NCI-H526 (cell line): Measurements from ENCODE around the gene BCL11A.
A peak's percentile ranks its signal among the peaks of the same experiment; 100 is the strongest.

ENCODE experiments used
- DNase-seq, 2 experiments: peaks; one replicate each; lab custom pipeline; 2025; lab: John Stamatoyannopoulos, UW

BCL11A gene

GRCh38 chr2:60553495-60554073, at the start of gene BCL11A:
Gene BCL11A, minus strand, starts transcription at chr2:60553654. Its CDS starts 384 bp downstream, at chr2:60553270.
- DNase-seq: peak; percentile 77 to 88

DNA sequence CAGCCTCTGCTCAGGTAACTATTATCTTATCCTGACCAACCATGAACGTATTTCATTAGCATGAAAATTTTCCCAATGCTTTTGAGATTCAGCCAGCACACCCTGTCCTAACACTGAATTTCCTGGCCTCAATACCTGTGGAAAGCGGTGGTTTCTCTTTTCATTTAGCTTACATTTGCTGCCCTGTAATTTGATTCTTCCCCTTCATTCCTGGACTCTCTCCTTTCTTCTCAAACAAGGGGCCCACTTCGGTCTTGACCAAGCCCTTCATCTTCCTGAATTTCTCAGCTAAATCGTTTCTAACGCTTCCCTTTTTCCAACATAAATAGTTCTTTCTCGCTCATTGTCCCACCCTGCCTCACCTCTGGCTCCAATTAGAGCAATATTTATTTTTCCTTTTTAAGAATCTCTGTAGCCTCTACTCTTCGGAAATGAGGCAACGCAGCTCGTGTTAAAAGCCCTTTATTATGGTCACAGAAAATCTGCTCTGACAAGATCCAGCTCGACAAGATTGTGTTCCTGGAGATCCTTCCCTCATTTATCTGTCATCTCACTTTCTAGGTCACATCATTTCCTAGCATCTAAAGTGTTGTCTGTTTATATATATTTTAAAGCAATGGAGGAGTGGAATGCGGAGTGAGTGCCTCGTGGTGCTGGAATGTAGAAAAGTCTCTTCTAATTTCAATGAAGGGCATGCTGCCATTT, 49.5 kb upstream of the BCL11A start:
- no peak for DNase-seq

GRCh38 chr2:60602388-60602787, 48.9 kb upstream of the BCL11A start:
- DNase-seq: no peak

- no peak for DNase-seq
These were observed 44.8 kb upstream of the BCL11A start for GRCh38 chr2:60598271-60598670.

- DNase-seq: no peak
These were observed 43.9 kb upstream of the BCL11A start for GRCh38 chr2:60597346-60597745.

- no peak for DNase-seq
These were observed 43.0 kb upstream of the BCL11A start for GRCh38 chr2:60596411-60596810.

GRCh38 chr2:60595953-60596352, 42.5 kb upstream of the BCL11A start:
- no peak for DNase-seq

DNA sequence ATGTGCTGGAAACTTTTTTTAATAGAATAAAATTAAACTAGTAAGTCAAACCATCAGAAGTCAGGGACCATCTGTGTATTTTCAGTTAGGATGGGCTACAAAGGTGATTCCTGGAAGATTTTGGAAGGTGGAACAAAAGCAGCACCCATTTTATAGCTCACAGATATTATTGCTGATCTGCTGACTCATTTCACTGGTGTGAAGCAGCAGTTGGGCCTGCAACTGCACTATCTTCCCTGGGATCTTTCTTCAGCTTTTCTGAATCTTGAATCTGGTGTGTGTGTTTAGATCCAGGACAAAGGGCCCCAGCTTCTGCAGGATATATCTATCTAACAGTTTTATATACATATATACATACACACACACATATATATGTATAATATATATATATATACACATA, 35.6 kb upstream of the BCL11A start:
- DNase-seq: no peak

DNA sequence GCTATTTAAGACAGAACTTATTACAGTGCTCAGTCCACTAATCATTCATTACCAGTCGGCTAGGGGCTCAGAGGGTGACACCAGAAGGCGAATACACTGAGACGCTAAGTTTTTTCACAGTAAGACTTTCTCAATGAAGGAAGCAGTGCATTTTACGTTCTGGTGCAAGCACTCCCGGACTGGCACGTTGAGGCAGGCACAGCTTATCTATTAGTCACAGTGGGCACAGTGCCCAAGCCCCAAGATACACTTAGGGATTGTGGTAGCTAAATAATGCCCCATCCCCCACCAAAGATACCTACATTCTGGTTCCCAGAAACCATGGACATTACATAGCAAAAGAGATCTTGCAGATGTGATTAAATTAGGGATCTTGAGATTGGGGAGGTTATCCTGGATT, 32.6 kb upstream of the BCL11A start:
- no peak for DNase-seq

GRCh38 chr2:60585276-60585675, 31.8 kb upstream of the BCL11A start:
- no peak for DNase-seq

GRCh38 chr2:60583604-60584003, 30.1 kb upstream of the BCL11A start:
- DNase-seq: no peak

DNA sequence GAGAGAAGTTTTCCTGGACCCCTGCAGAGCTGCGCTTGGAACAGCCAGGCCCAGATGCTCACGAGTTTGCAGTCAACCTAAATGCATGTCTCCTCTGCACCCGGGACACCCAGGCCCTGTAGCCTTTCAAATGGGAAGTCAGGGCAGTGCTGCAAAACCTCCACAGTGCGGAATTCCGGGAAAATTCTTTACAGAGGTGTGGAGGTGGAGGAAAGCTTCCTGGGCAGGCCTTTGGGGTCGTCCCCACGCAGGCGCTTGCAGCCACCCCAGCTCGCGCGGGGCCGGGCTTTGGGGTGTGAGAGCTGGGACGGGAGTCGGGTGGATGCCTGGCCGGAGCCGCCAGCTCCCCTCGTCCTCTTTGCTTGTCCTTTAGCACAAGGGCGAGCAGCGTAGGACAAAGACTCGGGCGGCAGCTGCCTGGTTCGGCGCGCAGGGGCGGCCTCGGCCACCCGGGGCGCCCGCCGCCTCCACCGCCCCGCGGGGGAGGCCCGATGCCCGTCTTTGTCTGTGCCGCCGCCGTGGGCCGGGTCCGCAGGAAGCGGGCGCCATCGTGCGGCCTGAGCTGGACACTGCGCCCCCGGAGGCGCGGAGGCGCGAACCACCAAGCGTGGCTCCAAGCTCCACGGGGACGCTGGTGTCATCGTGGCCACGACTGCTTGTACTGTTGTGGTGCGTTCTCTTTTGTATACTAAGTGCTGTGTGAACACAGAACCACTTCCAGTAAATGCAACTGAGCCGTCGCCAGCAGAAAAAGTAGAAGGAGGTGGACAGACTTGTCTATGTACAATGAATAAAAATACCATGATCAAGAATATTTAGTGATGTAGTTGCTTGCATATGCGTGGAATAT, 28.2 kb upstream of the BCL11A start:
- peak; percentile 18 to 86 for DNase-seq

DNA sequence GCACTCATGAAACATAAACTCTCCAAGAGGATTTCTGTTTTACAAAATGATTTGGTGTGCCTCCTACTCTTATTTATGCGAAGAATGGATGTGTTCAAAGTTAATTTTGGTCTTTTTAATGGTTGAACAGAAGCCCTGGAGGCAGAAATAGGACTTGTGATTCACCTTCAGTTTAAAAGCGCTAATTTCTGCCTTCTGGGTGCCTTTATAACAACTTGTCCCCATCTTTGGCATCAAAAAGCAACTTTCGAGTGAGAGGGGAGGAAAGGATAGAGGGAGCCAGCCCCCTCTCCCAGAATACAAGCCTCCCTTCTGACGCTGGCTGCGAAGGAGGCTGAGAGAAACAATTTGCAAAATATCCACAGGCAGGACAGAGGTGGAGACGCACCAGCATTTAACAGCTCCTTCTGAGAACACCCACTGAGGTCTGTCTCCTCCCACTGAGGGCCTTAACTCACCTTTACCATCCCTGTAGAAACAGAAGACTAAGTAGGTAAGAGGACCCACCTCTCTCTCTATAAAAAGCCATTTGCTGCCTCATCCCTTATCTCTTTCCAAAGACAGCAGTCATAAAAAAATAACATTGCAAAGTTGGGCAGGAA, 24.3 kb upstream of the BCL11A start:
- no peak for DNase-seq

GRCh38 chr2:60573251-60573650, 19.8 kb upstream of the BCL11A start:
- DNase-seq: no peak

DNA sequence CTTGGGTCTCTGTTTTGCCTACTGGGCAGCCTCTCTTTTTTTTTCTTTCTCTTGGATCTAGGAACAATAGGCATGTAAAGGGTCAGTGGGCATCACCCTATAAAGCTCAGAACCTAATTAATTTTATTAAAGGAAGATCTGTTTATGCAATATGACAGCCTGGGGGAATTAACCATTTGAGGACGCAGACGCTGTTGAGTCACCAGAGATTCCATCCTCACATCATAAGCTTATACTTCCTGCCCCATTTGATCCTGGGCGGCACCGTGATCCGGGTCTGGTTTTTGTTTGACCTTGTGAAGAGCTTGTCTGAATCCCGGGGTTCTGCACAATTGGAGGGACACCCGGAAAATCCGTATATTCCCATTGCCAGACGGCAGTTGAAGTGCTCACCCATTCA, 16.8 kb upstream of the BCL11A start:
- DNase-seq: no peak

- no peak for DNase-seq
These were observed 16.2 kb upstream of the BCL11A start for GRCh38 chr2:60569680-60570111.

DNA sequence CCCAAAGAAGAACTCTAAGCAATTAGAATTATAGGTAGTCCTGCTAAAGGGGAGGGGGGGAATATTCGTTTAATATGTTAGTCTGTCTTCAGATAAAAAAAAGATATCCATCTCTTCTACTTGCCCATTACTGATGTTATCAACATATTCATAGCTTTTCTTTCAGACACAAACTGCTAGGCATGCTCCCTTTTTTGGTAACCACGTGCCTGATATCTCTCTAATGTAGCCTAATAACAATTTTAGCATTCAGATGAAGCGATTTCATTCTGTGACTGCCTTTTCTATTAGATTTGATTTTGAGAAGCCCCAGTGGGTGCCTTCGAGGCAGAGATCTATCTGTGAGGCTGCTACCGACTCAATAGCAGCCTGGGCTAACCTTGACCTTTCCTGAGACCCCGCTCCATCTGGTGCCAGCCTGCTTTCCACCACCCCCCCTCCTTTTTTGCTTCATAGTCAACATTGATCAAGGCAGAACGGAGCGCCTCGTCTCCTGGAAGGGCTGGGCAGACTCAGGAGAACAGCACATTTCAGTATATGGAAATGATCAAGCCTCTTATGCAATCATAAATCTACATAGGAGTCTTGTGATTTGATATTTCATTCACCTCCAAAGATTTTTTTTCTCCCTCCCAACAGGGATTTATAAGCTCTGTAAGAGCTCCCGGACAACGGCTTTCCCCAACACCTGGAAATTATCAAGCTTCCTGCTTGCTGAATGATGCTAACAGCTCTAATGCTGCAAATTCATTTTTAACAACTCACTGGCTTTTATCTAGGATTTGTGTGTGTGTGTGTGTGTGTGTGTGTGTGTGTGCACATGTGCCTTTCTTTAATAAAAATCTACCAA, 14.7 kb upstream of the BCL11A start:
- DNase-seq: peak in 1 of 2 experiments; percentile 50

GRCh38 chr2:60567096-60567495, 13.6 kb upstream of the BCL11A start:
- DNase-seq: peak in 1 of 2 experiments; percentile 27

DNA sequence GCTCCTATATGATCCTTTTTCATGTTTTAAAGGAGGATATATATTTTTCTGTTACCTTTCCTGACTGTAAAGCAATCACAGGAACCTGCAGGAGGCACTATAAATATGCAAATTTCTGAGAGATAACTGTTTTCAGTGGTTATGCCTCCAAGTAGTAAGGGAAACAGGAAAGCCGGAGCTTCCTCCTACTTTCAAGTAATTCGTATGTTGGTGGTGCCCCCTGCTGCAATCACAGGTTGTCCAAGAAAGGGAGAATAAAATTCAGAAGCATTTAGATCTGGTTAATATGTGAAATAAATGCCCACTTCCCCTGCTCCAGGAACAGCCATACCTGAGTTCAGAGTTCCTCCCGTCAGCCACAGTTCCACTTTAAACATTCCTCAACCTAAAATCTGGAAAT, 12.0 kb upstream of the BCL11A start:
- DNase-seq: peak; percentile 23 to 67

DNA sequence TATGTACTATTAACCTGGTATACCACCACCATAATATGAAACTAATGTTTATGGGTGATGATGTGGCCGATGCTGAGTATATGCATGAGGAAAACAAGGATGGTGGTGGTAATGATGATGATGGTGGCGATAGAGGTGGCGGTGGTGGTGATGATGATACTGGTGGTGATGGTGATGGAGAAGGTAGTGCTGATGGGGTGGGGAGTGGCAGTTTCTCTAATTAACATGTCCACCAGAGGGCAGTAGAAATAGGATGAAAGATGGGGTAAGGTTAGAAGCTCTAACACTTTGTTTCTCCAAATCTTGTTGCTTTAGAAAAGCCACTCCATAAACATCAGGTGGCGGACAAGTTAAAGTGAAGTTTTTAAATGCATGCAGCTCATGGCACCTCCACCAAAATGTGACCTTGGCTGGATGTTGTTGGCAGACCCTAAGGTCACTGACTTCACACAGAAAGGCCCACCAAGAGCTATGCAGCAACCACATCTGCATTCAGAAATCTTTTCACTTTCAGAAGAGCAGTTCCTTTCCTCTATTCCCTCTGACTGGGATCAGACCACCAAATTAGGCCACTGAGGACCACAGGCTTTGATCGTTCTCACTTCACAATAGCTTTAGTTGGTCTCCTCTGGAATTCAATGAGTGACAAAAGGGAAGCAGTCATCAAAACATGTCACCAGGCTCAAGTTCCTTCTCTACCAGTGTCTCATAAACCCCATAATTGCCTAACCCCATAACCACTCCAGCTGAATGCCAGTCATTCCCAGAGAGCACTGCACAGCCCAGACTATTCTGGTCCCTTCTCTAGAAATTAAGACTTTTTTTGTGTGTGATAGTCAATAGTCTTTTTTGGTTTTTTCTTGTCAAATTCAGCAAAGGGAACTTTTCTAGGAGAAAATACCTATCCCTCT, 7.5 kb upstream of the BCL11A start:
- peak in 1 of 2 experiments; percentile 68 for DNase-seq
